ENCODE results near the gene TTC19. TPM values are rescaled to one million over a fixed set of nuclear protein-coding genes. Genes with fewer than 3 reads are reported as not detected.
A peak's percentile ranks its signal among the peaks of the same experiment; 100 is the strongest.

The TTC19 gene
- total and polyA plus RNA-seq, 4 donors: 16.1 to 29.8 (median 24.6) TPM

DNA sequence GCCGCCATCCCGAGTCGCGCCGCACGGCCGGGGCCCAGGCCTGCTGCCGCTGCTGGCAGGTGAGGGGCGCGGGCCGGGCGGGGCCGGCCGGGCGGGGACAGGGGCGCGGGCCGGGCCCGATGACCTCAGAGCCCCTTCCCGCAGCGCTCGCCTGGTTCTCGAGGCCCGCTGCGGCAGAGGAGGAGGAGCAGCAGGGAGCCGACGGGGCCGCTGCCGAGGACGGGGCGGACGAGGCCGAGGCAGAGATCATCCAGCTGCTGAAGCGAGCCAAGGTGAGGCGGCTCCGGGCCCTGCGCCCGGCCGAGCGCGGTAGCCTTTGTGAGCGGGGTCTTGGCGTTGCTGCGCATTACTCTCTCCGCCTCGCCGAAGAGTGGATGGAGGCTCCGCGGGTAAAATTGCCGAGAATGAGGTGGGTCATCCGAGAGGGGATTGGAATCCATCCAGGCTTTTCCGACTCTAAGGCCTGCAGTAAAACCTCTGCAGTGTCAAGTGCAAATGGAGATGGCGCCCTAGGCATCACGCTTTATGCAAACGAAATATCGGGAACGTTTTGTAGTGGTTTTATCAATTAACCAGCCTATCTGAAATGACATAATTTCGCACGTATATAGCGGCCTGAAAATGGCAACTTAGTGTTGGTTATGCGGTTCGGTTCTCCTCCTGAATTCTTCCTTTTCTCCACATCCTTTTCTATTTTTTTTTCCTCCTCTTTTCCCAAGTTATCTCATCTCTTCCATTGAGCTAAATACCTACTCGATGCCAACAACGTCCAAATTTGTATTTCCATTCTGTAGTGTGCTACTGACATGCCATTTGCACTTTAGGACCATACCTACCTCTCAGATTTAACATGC lies 577 bp downstream of the TTC19 start:
- peaks cover 3 to 16% (median 8%) of the 10 kb centered on the region in 4 donors for H3K4me1 ChIP-seq (ENCODE audit: control insufficient read depth in 4 of 4, insufficient read depth in 4 of 4, low read length in 3 of 4)
- no peaks in the 10 kb centered on the region for H3K9me3 ChIP-seq (ENCODE audit: control insufficient read depth in 4 of 4, low read length in 3 of 4)
- H3K27ac ChIP-seq (ENCODE audit: low read depth in 1 of 2, low read length in 2 of 2): peak overlapping the region; percentile 82 to 99
- H3K9ac ChIP-seq (ENCODE audit: low read depth in 1 of 2, low read length in 2 of 2): peak overlapping the region; percentile 81 to 94
- DNase-seq (ENCODE audit: low spot score): peak; percentile 64
- peak; percentile 62 for TF ChIP-seq YY1 (IDR thresholded peaks at IDR 0.05)
- TF ChIP-seq, protein P1, sequence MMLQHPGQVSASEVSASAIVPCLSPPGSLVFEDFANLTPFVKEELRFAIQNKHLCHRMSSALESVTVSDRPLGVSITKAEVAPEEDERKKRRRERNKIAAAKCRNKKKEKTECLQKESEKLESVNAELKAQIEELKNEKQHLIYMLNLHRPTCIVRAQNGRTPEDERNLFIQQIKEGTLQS (IDR thresholded peaks at IDR 0.05): no peak
- H3K36me3 ChIP-seq (ENCODE audit: control insufficient read depth in 4 of 4, insufficient read depth in 3 of 4, low read depth in 1 of 4, low read length in 3 of 4): peaks cover 4 to 34% (median 28%) of the 10 kb centered on the region in 4 donors
- H3K27me3 ChIP-seq (ENCODE audit: control insufficient read depth in 4 of 4, insufficient read depth in 4 of 4, low read length in 3 of 4): no peaks in the 10 kb centered on the region
- 2% methylated on average over 64 of the region's 64 CpGs for WGBS
- H3K4me3 ChIP-seq (ENCODE audit: low read depth in 1 of 3, low read length in 3 of 3): peak overlapping the region; percentile 77 to 93 (median 93)

DNA sequence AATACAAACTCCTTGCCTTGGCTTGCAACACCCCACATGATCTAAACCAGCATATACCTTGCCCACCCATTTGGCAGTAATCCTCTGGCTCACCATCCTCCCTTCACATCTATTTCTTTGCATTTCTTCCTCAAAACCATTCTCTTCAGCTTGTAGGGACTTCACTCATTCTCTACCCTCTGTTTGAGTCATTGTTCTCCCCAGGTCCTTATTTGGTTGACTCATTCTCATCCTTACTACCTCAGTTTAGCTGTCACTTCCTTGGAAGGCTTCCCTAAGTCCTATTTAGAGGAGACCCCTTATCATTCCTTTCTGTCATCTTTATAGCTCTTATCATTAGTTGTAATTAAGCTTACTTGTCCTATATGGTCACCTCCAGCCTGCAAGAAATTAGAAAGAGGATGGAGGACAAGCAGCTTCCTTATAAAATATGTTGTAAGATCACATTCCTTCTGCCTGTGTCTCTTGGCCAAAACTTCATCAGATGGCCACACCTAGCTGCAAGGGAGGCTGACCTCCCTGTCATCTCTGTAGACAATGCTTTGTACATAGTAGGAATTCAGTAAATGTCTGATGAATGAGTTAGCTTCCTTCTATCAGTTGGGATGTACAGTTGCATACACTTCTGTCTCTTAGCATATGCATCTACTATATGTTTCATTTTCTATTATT lies 1.7 kb downstream of the TTC19 start:
- Histone ChIP-seq H3K36me3 (ENCODE audit: control insufficient read depth in 4 of 4, insufficient read depth in 3 of 4, low read depth in 1 of 4, low read length in 3 of 4) (peaks cover 5 to 46% (median 36%) of the 10 kb centered on the region in 4 donors), H3K4me1 (ENCODE audit: control insufficient read depth in 4 of 4, insufficient read depth in 4 of 4, low read length in 3 of 4) (peaks cover 3 to 16% (median 8%) of the 10 kb centered on the region in 4 donors), H3K4me3 (ENCODE audit: low read depth in 1 of 3, low read length in 3 of 3) (no peak overlapping the region), H3K9ac (ENCODE audit: low read depth in 1 of 2, low read length in 2 of 2) (no peak overlapping the region), H3K9me3 (ENCODE audit: control insufficient read depth in 4 of 4, low read length in 3 of 4) (no peaks in the 10 kb centered on the region), H3K27ac (ENCODE audit: low read depth in 1 of 2, low read length in 2 of 2) (no peak overlapping the region), H3K27me3 (ENCODE audit: control insufficient read depth in 4 of 4, insufficient read depth in 4 of 4, low read length in 3 of 4) (no peaks in the 10 kb centered on the region)
- TF ChIP-seq HNF4A (conservative IDR thresholded peaks at IDR 0.05) (no peak), FOXA2 (IDR thresholded peaks at IDR 0.05) (no peak), TAF1 (conservative IDR thresholded peaks at IDR 0.05) (no peak), JUND (IDR thresholded peaks at IDR 0.05) (no peak)
- TF ChIP-seq, protein P2, sequence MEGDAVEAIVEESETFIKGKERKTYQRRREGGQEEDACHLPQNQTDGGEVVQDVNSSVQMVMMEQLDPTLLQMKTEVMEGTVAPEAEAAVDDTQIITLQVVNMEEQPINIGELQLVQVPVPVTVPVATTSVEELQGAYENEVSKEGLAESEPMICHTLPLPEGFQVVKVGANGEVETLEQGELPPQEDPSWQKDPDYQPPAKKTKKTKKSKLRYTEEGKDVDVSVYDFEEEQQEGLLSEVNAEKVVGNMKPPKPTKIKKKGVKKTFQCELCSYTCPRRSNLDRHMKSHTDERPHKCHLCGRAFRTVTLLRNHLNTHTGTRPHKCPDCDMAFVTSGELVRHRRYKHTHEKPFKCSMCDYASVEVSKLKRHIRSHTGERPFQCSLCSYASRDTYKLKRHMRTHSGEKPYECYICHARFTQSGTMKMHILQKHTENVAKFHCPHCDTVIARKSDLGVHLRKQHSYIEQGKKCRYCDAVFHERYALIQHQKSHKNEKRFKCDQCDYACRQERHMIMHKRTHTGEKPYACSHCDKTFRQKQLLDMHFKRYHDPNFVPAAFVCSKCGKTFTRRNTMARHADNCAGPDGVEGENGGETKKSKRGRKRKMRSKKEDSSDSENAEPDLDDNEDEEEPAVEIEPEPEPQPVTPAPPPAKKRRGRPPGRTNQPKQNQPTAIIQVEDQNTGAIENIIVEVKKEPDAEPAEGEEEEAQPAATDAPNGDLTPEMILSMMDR (IDR thresholded peaks at IDR 0.05; ENCODE audit: low read depth, low read length, missing input control): no peak
- TF ChIP-seq, protein P3, sequence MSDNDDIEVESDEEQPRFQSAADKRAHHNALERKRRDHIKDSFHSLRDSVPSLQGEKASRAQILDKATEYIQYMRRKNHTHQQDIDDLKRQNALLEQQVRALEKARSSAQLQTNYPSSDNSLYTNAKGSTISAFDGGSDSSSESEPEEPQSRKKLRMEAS (IDR thresholded peaks at IDR 0.05): no peak
- TF ChIP-seq, protein P4, sequence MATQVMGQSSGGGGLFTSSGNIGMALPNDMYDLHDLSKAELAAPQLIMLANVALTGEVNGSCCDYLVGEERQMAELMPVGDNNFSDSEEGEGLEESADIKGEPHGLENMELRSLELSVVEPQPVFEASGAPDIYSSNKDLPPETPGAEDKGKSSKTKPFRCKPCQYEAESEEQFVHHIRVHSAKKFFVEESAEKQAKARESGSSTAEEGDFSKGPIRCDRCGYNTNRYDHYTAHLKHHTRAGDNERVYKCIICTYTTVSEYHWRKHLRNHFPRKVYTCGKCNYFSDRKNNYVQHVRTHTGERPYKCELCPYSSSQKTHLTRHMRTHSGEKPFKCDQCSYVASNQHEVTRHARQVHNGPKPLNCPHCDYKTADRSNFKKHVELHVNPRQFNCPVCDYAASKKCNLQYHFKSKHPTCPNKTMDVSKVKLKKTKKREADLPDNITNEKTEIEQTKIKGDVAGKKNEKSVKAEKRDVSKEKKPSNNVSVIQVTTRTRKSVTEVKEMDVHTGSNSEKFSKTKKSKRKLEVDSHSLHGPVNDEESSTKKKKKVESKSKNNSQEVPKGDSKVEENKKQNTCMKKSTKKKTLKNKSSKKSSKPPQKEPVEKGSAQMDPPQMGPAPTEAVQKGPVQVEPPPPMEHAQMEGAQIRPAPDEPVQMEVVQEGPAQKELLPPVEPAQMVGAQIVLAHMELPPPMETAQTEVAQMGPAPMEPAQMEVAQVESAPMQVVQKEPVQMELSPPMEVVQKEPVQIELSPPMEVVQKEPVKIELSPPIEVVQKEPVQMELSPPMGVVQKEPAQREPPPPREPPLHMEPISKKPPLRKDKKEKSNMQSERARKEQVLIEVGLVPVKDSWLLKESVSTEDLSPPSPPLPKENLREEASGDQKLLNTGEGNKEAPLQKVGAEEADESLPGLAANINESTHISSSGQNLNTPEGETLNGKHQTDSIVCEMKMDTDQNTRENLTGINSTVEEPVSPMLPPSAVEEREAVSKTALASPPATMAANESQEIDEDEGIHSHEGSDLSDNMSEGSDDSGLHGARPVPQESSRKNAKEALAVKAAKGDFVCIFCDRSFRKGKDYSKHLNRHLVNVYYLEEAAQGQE (IDR thresholded peaks at IDR 0.05): no peak
- TF ChIP-seq, protein P5, sequence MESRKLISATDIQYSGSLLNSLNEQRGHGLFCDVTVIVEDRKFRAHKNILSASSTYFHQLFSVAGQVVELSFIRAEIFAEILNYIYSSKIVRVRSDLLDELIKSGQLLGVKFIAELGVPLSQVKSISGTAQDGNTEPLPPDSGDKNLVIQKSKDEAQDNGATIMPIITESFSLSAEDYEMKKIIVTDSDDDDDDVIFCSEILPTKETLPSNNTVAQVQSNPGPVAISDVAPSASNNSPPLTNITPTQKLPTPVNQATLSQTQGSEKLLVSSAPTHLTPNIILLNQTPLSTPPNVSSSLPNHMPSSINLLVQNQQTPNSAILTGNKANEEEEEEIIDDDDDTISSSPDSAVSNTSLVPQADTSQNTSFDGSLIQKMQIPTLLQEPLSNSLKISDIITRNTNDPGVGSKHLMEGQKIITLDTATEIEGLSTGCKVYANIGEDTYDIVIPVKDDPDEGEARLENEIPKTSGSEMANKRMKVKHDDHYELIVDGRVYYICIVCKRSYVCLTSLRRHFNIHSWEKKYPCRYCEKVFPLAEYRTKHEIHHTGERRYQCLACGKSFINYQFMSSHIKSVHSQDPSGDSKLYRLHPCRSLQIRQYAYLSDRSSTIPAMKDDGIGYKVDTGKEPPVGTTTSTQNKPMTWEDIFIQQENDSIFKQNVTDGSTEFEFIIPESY (IDR thresholded peaks at IDR 0.05): no peak
- no peak for DNase-seq (ENCODE audit: low spot score)

All from liver (tissue), 9 donors.